Measurements from ENCODE around the gene RFTN1. TPM values are rescaled to one million over a fixed set of nuclear protein-coding genes. Genes with fewer than 3 reads are reported as not detected.

Gene RFTN1
- total RNA-seq, 4 donors from 2014 or later, result 10.3 to 26.9 (median 22.3) TPM

DNA sequence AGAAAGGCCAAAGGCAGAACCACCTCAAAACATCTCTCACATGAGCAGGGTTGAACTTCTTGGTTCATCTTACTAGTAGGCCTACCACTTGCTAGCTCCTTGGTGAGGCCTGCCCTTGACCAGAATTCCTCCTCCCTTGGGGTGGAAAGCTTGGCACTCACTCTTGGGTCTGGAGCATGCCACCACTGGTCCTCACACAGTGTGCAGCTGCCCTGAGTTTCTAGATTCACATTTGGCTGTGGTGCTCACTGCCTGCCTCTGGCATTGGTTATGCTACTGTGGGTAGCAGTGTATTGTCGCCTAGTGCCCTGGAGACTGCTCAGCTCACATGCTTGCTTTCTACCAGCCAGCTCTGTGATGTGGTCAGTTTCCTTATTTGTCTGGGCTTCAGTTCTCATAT, 224.8 kb downstream of the RFTN1 start:
- Histone ChIP-seq H3K36me3 (peaks cover 4% of the 10 kb centered on the region), H3K4me3 (no peak overlapping the region), H3K4me1 (peaks cover 28% of the 10 kb centered on the region), H3K27ac (no peak overlapping the region), H3K27me3 (no peaks in the 10 kb centered on the region), H3K9me3 (no peaks in the 10 kb centered on the region)
- TF ChIP-seq EP300 (IDR thresholded peaks at IDR 0.05), result no peak
- 29% methylated on average over 1 of the region's 1 CpG for WGBS
- DNase-seq (ENCODE audit: low spot score in 2 of 2), result no peak

DNA sequence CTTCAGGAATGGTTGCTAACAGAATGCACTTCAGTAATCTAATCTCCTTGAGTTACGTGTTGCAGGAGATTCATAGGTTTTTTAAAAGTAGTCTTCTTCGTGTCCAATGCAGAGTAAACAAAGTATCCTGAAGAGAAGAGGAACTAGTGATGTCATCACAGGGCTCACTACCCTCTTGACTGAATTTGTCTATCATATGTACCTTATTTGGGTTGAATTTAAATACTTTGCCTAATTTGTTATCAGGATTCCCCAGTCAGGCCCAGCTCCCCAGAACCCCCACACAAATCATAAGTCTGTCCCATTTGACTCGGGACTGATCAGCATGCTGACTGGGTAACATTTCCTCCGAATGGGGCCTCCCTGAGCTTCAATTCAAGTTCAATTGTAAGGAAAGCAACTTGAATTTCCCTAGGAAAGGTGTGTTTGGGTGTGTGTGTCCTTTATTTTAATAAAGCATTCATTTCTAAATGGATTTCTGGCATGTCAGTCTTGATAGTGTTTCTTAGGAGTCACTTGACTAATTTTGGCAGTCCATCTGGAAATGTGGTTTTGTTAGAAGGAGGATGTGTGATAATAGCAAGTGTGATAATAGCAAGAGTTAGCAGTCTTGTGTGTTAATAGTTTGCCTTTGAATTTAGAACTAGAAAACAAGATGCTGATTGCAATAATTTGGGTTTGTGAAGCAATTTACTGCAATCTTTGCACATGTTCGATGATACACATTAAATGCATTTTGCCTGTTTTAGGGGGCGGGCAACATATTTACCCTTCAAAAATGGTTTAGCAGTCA, 226.6 kb downstream of the RFTN1 start:
- TF ChIP-seq, protein P1, sequence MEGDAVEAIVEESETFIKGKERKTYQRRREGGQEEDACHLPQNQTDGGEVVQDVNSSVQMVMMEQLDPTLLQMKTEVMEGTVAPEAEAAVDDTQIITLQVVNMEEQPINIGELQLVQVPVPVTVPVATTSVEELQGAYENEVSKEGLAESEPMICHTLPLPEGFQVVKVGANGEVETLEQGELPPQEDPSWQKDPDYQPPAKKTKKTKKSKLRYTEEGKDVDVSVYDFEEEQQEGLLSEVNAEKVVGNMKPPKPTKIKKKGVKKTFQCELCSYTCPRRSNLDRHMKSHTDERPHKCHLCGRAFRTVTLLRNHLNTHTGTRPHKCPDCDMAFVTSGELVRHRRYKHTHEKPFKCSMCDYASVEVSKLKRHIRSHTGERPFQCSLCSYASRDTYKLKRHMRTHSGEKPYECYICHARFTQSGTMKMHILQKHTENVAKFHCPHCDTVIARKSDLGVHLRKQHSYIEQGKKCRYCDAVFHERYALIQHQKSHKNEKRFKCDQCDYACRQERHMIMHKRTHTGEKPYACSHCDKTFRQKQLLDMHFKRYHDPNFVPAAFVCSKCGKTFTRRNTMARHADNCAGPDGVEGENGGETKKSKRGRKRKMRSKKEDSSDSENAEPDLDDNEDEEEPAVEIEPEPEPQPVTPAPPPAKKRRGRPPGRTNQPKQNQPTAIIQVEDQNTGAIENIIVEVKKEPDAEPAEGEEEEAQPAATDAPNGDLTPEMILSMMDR (IDR thresholded peaks at IDR 0.05), result no peak
- TF ChIP-seq EP300 (IDR thresholded peaks at IDR 0.05), result no peak
- TF ChIP-seq POLR2AphosphoS5 (IDR thresholded peaks at IDR 0.05), result no peak
- no peak for TF ChIP-seq POLR2A (IDR thresholded peaks at IDR 0.05)
- Histone ChIP-seq H3K9me3 (no peaks in the 10 kb centered on the region), H3K27ac (no peak overlapping the region), H3K4me1 (peaks cover 28% of the 10 kb centered on the region), H3K4me3 (no peak overlapping the region), H3K27me3 (no peaks in the 10 kb centered on the region), H3K36me3 (peaks cover 12% of the 10 kb centered on the region)
- WGBS, result 66% methylated on average over 6 of the region's 6 CpGs
- no peak for DNase-seq (ENCODE audit: low spot score in 2 of 2)

DNA sequence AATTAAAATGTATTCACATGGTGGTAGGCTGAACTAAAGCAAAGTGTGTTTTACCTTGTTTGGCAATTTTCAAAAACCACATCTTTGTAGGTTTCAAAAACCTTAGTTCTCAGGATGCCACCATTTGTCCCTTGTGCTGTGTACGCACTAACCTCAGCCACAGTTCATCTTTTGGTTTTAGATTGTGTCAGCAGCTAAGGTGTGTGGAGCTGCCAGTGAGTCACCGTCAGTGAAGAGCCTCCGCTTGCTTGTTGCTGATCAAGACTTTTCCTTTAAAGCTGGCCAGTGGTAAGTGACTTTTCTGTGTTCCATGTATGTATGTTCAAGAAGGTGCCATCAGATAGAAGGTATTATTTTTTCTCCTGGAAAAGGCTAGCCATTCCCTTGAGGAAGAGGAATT, 227.3 kb downstream of the RFTN1 start:
- Histone ChIP-seq H3K9me3 (no peaks in the 10 kb centered on the region), H3K4me3 (no peak overlapping the region), H3K4me1 (peaks cover 28% of the 10 kb centered on the region), H3K27ac (no peak overlapping the region), H3K36me3 (peaks cover 12% of the 10 kb centered on the region), H3K27me3 (no peaks in the 10 kb centered on the region)
- TF ChIP-seq POLR2AphosphoS5 (IDR thresholded peaks at IDR 0.05) (no peak), EP300 (IDR thresholded peaks at IDR 0.05) (no peak), POLR2A (IDR thresholded peaks at IDR 0.05) (no peak)
- TF ChIP-seq, protein P1 (IDR thresholded peaks at IDR 0.05), result no peak
- 85% methylated on average over 3 of the region's 3 CpGs for WGBS
- no peak for DNase-seq (ENCODE audit: low spot score in 2 of 2)

DNA sequence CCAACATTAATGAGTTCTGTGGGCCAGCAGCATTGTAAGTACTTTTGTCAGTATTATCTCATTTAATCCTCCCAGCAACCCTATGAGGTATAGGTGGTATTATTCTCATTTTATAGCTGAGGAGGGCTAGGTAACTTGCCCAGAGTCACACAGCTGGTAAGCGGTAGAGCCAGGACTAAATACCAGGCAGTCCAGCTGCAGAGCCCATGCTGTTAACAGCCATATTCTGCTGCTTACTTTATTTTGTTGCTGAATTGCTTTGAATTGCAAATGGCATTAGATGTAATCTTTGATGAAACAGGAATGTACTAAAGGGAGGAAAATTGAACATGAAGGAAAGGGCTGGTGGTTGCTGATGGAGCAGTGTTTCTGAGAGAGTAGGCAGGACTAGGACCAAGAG, 228.9 kb downstream of the RFTN1 start:
- H3K4me3 ChIP-seq, result no peak overlapping the region
- peaks cover 21% of the 10 kb centered on the region for H3K4me1 ChIP-seq
- no peak for DNase-seq (ENCODE audit: low spot score in 2 of 2)
- H3K27me3 ChIP-seq, result no peaks in the 10 kb centered on the region
- no peak overlapping the region for H3K27ac ChIP-seq
- 100% methylated on average over 1 of the region's 1 CpG for WGBS
- TF ChIP-seq, protein P1 (IDR thresholded peaks at IDR 0.05), result no peak
- no peak for TF ChIP-seq POLR2AphosphoS5 (IDR thresholded peaks at IDR 0.05)
- no peak for TF ChIP-seq POLR2A (IDR thresholded peaks at IDR 0.05)
- no peak for TF ChIP-seq EP300 (IDR thresholded peaks at IDR 0.05)
- no peaks in the 10 kb centered on the region for H3K9me3 ChIP-seq
- peaks cover 12% of the 10 kb centered on the region for H3K36me3 ChIP-seq

DNA sequence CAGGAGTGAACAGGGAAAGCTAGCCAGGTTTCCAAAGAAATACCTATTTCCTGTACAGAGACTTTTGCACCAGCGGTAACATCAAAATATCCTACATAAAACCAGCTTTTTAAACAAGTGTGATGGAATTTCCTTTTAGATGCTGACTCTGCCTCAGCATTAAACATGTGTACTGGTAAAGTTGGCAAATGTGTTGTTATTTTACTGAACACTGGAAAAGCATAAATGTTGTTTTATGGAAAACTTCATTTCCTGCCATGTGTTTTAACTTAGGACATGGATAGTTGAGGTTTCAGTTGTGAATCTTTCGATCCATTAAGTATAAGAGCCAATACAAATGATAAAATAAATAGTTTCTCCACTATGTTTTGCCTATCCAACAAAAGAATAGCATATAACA, 232.8 kb downstream of the RFTN1 start:
- Histone ChIP-seq H3K27ac (no peak overlapping the region), H3K36me3 (peaks cover 14% of the 10 kb centered on the region), H3K4me1 (no peaks in the 10 kb centered on the region), H3K4me3 (no peak overlapping the region), H3K27me3 (no peaks in the 10 kb centered on the region), H3K9me3 (no peaks in the 10 kb centered on the region)
- DNase-seq (ENCODE audit: low spot score in 2 of 2), result no peak
- 80% methylated on average over 2 of the region's 2 CpGs for WGBS
- TF ChIP-seq POLR2AphosphoS5 (IDR thresholded peaks at IDR 0.05) (no peak), EP300 (IDR thresholded peaks at IDR 0.05) (no peak), POLR2A (IDR thresholded peaks at IDR 0.05) (no peak)
- TF ChIP-seq, protein P1 (IDR thresholded peaks at IDR 0.05), result no peak

Measured in suprapubic skin (tissue), 4 donors.